Breast epithelium (tissue), 4 donors: ENCODE results near the gene NRCAM. TPM values are rescaled to one million over a fixed set of nuclear protein-coding genes. Genes with fewer than 3 reads are reported as not detected.

Experiments used
- DNase-seq, 2 donors: peaks; one replicate each; pipeline ENCODE4 v3.0.0-alpha.2; 2019; ENCODE audit warnings: low spot score in 2 of 2
- H3K27ac ChIP-seq, 2 donors: fragments of 200-600 bp; sonication (generic) in 1 of 2; one replicate each; pipeline ENCODE4 v1.5.1; 2016 to 2019; ENCODE audit warnings: mild to moderate bottlenecking in 1 of 2
- H3K27me3 ChIP-seq, 2 donors: fragments of 200-600 bp; sonication (generic) in 1 of 2; one replicate each; pipeline versions ENCODE4 v1.5.1 to v1.6.0; 2017 to 2019; ENCODE audit warnings: control low read depth in 1 of 2, mild to moderate bottlenecking in 1 of 2
- H3K36me3 ChIP-seq: fragments of 200-600 bp; one replicate; pipeline ENCODE4 v1.5.1; 2019
- H3K4me1 ChIP-seq, 2 donors: fragments of 200-600 bp; sonication (generic); one replicate each; pipeline ENCODE4 v1.5.1; 2016 to 2019; ENCODE audit warnings: control low read depth in 1 of 2
- H3K4me3 ChIP-seq, 3 donors: fragments of 200-600 bp; sonication (generic); 1 replicate in 2 of 3; 2 replicates in 1 of 3; pipeline ENCODE4 v1.5.1; 2016 to 2019; ENCODE audit warnings: mild to moderate bottlenecking in 3 of 3, moderate library complexity in 2 of 3
- H3K9me3 ChIP-seq, 2 donors: fragments of 200-600 bp; sonication (generic) in 1 of 2; one replicate each; pipeline ENCODE4 v1.5.1; 2016 to 2019; ENCODE audit warnings: control low read depth in 1 of 2
- POLR2A ChIP-seq: fragments of 450-650 bp; IDR thresholded peaks from one replicate; pipeline ENCODE4 v1.6.1; 2016; ENCODE audit warnings: antibody characterized with exemption, mild to moderate bottlenecking, moderate library complexity
- POLR2AphosphoS5 ChIP-seq, 3 donors: sonication (generic); formaldehyde crosslinking; IDR thresholded peaks; one replicate each; pipeline ENCODE4 v1.6.1; 2017; ENCODE audit warnings: antibody characterized with exemption in 3 of 3
- intact Hi-C: fragments of 100-400 bp; cut with DNase I; formaldehyde crosslinking; loops from one replicate; pipeline ENCODE4 v1.15.1; 2023; ENCODE audit warnings: low total_unique reads
- total RNA-seq, 3 donors: library from RNA; depleted of rRNA; stranded (reverse); fragments of >200 nt; gene quantifications; one replicate each; pipeline ENCODE4 v1.1.0, GENCODE V29; 2016
- TF ChIP-seq, protein P1 (sequence below), 3 donors: fragments of 450-650 bp; IDR thresholded peaks; one replicate each; pipeline ENCODE4 v1.5.1; 2016 to 2017; ENCODE audit warnings: antibody characterized with exemption in 3 of 3, mild to moderate bottlenecking in 3 of 3, moderate library complexity in 3 of 3

Gene NRCAM
- total RNA-seq, 3 donors from 2014 or later = 3.3 to 62.4 (median 4.2) TPM

DNA sequence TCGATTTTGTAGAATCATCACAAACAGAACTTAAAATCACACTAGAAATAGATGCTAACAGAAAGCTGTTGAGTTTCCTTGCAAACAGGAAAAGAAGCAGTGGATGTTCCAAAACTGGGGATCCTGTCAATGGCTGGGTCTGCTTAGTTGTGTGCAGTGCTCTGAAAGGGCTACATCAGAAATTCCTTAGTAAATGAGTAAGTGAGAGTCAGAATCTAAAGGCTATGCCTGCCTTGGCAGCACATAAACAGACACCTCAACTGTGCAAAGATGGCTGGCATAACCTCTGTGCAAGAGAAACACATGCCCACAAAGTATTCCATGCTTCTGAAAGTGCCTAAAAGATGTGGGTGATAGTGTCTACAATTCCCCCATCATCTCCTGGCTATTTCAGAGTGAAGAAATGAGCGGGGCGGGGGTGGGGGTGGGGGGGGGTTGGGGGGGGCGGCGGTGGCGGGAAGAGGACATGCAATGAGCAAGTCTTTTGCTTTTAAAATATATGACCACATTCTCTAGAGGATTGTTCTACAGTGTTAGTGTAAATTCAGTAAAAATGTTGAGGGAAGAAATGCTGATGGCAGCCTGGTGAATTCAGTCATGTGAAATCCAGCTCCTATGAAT lies 187.9 kb downstream of the NRCAM start:
- TF ChIP-seq, protein P1, sequence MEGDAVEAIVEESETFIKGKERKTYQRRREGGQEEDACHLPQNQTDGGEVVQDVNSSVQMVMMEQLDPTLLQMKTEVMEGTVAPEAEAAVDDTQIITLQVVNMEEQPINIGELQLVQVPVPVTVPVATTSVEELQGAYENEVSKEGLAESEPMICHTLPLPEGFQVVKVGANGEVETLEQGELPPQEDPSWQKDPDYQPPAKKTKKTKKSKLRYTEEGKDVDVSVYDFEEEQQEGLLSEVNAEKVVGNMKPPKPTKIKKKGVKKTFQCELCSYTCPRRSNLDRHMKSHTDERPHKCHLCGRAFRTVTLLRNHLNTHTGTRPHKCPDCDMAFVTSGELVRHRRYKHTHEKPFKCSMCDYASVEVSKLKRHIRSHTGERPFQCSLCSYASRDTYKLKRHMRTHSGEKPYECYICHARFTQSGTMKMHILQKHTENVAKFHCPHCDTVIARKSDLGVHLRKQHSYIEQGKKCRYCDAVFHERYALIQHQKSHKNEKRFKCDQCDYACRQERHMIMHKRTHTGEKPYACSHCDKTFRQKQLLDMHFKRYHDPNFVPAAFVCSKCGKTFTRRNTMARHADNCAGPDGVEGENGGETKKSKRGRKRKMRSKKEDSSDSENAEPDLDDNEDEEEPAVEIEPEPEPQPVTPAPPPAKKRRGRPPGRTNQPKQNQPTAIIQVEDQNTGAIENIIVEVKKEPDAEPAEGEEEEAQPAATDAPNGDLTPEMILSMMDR (IDR thresholded peaks at IDR 0.05) = no peak
- H3K9me3 ChIP-seq = no peaks in the 10 kb centered on the region
- no peak overlapping the region for H3K27ac ChIP-seq
- H3K4me3 ChIP-seq = no peak overlapping the region
- H3K36me3 ChIP-seq = no peaks in the 10 kb centered on the region
- H3K27me3 ChIP-seq = no peaks in the 10 kb centered on the region
- intact Hi-C loops = no loop called here
- no peak for DNase-seq
- no peaks in the 10 kb centered on the region for H3K4me1 ChIP-seq

DNA sequence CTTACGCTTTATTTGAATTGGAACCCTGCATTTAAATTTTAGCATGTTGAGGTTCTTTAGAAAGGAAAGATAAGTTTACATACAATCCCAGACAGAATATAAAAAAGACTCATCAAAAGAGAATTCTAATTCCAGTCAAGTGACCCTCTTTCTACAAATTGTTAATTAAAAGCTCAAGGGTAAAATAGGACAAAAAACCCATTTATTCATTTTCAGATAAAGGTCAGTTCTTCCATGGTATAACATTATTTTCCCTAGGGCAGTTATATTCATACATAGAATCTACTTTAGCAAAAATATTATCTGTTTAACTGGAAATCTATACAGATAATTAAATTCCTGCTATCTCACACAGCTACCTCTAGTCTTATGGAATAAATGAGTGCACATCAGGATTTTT lies 188.6 kb downstream of the NRCAM start:
- H3K9me3 ChIP-seq = no peaks in the 10 kb centered on the region
- H3K36me3 ChIP-seq = no peaks in the 10 kb centered on the region
- intact Hi-C loops = no loop called here

DNA sequence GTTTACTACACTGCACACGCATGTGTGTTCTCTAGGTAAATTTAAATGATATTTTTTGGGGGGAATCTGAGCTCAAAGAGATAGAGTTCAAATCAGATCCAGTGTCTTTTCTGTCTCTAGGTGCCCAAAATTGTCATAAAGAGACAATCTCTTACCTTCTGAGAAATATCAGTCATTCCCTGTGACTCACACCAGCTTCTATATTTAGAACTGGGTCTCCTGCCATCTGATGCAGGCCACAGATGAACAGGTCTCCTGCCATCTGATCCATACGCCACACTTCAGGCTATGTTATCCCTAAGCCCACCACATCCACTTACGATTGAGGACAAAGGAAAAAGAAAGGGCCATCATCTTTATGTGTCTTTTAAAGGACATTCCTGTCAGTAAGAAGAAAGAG lies 189.7 kb downstream of the NRCAM start:
- intact Hi-C loops = no loop called here
- Histone ChIP-seq H3K27me3 (no peaks in the 10 kb centered on the region), H3K4me3 (no peak overlapping the region), H3K9me3 (no peaks in the 10 kb centered on the region), H3K27ac (no peak overlapping the region), H3K4me1 (no peaks in the 10 kb centered on the region), H3K36me3 (no peaks in the 10 kb centered on the region)
- TF ChIP-seq POLR2A (no peak), POLR2AphosphoS5 (IDR thresholded peaks at IDR 0.05) (no peak)
- TF ChIP-seq, protein P1 (IDR thresholded peaks at IDR 0.05) = no peak
- DNase-seq = no peak

More for the DNA sequence above, 188.6 kb downstream of the NRCAM start:
- Histone ChIP-seq H3K27me3 (no peaks in the 10 kb centered on the region), H3K4me3 (no peak overlapping the region), H3K4me1 (no peaks in the 10 kb centered on the region), H3K27ac (no peak overlapping the region)
- no peak for TF ChIP-seq POLR2AphosphoS5 (IDR thresholded peaks at IDR 0.05)
- TF ChIP-seq, protein P1 (IDR thresholded peaks at IDR 0.05) = no peak
- no peak for TF ChIP-seq POLR2A
- DNase-seq = no peak

DNA sequence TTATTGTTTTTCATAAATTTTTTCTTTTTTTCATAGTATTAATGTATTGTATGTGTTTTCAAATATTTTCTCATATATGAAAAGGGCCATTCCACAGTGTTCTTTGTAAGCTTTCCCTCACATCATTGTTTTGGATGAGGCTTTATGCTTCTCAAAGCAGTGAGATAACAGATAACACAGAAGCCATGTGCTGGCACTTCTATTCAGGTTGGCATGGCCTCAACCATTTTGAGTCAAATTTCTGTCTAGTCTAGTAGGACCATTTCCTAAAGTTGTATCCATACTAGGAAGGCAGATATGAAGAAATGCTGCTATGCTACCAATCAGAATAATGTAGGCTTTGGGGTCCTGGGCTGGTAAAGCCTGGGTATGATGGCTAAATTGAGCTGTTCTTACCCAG lies 190.2 kb downstream of the NRCAM start:
- Histone ChIP-seq H3K4me3 (no peak overlapping the region), H3K9me3 (no peaks in the 10 kb centered on the region), H3K36me3 (no peaks in the 10 kb centered on the region), H3K4me1 (no peaks in the 10 kb centered on the region), H3K27ac (no peak overlapping the region), H3K27me3 (no peaks in the 10 kb centered on the region)
- no peak for DNase-seq
- TF ChIP-seq POLR2AphosphoS5 (IDR thresholded peaks at IDR 0.05) = no peak
- TF ChIP-seq, protein P1 (IDR thresholded peaks at IDR 0.05) = no peak
- TF ChIP-seq POLR2A = no peak
- intact Hi-C loops = no loop called here

DNA sequence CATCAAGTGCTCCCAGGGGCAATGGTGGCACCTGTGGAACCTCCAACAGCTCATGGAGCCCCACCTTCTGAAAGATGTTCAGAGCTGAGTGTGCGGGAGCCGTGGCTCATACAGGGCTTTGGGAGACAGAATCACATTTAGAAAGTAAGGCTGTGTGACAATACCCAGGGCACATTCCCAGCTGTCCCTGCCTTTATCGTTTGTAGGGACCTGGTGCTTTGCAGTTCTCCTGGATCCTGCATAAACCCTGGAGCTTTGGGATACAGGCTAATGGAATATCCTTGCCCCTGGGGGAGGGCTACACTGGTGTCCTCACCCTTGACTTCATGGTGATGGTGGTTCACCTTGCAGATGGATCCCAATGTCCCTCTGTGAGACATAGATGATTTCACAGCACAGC lies 191.2 kb downstream of the NRCAM start:
- H3K4me1 ChIP-seq = no peaks in the 10 kb centered on the region
- TF ChIP-seq, protein P1 (IDR thresholded peaks at IDR 0.05) = no peak
- no peak for TF ChIP-seq POLR2AphosphoS5 (IDR thresholded peaks at IDR 0.05)
- no peak for TF ChIP-seq POLR2A
- H3K4me3 ChIP-seq = no peak overlapping the region
- no peak for DNase-seq
- no peak overlapping the region for H3K27ac ChIP-seq
- no peaks in the 10 kb centered on the region for H3K36me3 ChIP-seq
- no peaks in the 10 kb centered on the region for H3K9me3 ChIP-seq
- no peaks in the 10 kb centered on the region for H3K27me3 ChIP-seq
- intact Hi-C loops = no loop called here
